ENCODE results near the gene STXBP6.

- TF ChIP-seq REST (IDR thresholded peaks at IDR 0.05; ENCODE audit: insufficient read depth in 1 of 2, low read depth in 2 of 2, low read length in 1 of 2) (no peak), CTCF (IDR thresholded peaks at IDR 0.05) (no peak), SIN3A (IDR thresholded peaks at IDR 0.05; ENCODE audit: borderline replicate concordance, insufficient read depth, low read depth, low read length) (no peak), POLR2AphosphoS5 (IDR thresholded peaks at IDR 0.05; ENCODE audit: low read depth, low read length) (no peak)
Measured at GRCh38 chr14:24795406-24795805, 254.5 kb downstream of the STXBP6 start.
